ENCODE measurements around the gene MEIOC. TPM values are rescaled to one million over a fixed set of nuclear protein-coding genes. Genes with fewer than 3 reads are reported as not detected.
"Not testable (repeated sequence)": the region's sequence is repeated elsewhere in the genome, so short reads cannot be mapped to it uniquely, and the experiment has no call there.

The MEIOC gene
- total RNA-seq, 1 donor from 2014 or later, result 0.41 TPM

DNA sequence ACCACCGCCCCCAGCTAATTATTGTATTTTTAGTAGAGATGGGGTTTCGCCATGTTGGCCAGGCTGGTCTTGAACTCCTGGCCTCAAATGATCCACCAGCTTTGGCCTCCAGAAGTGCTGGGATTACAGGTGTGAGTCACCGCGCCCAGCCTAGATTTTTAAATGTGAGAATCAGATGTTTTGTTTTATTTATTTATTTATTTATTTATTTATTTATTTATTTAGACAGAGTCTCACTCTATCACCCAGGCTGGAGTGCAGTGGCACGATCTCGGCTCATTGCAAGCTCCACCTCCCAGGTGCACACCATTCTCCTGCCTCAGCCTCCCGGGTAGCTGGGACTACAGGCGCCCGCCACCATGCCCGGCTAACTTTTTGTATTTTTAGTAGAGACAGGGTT is 44.0 kb downstream of the MEIOC start:
- FAIRE-seq; DNase-seq (ENCODE audit: low spot score in 2 of 2): not testable (repeated sequence)

DNA sequence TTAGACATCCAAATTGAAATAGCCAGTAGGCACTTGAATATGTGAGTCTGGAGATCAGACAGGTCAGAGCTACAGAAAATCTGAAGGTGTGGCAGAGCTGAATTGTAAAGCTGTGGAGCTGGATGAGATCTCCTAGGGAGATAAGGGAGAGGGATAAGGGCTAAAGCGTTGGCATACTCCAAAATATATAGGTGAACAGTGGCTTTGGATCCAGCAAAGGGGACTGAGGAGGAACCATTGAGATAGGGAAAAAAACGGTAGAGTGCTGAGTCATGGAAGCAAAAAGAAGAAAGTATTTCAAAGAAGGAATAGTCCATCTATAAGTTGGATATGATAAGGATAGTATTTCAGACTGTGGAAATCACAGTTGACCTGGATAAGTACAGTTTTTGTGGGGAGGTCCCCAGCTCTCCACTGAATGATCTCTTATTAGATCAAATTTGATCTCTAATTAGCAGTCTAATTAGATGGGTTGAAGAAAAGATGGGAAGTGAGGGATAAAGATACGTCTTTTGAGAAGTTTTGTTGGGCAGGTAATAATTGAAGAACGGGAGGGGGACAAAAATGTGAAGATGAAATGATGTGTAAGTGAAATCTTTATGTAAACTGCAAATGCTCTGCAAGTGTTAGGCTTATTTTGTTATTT is 51.6 kb downstream of the MEIOC start:
- no peak for DNase-seq (ENCODE audit: low spot score in 2 of 2)
- FAIRE-seq, result no peak

DNA sequence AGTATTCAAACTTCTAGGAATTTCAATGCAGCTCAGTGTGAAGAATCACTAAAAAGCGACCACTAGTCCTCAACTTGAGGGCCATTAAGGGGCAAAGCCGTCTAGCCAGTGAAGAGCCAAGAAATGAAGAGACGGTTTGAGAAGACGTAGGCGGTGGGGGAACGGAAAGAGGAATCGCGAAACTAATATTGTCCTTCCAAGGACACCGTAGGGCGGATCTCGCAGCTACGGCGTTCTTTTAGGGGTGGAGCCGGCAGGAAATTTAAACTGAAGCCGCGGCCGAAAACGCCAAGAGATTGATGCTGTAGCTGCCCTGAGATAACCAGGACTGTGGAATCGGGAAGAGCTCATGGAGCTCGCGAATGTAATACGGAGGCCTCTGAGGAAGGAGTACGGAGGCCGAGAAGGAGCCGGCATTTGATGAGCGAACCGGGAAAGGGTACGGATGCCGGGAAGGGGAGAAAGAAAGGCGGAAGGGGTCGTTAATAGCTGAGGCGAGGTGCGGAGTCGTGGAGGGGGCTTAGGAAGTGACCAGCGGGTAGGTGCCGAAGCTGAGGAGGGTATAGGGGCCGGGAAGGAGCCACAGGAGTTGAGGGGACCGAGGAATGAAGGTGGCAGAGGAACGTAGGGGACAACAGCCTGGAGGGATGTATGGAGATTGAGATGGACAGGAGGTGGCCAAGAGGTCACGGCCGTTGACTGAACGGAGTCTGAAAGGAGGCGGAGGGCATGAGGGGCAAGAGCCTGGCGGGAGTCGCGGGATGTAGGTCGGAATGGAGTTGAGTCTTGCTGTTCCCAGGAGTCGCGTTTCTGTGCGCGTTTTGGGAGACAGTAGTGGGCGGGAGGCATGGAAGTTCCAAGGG is 52.4 kb downstream of the MEIOC start, which contains the start of gene DBF4B:
Gene DBF4B (plus strand): TSS at position 265 of the 863 bp plus-strand sequence. CDS start 156 bp downstream, at position 421.
- DNase-seq (ENCODE audit: low spot score in 2 of 2), result peak; percentile 68 to 82
- no peak for FAIRE-seq

DNA sequence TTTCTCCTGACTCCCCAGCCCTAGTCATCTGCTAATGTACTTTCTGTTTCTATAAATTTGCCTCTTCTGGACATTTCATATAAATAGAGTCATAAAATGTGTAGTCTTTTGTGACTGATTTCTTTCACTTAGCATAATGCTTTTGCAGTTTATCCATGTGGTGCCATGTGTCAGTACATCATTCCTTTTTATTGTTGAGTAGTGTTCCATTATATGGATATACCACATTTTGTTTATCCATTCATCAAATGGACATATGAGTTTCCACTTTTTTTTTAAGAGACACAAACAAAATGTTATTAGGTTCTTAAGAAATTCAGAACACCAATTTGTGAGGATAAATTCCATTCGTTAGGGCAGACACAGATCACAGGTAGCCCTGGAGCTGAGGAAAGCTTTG is 63.2 kb downstream of the MEIOC start:
- FAIRE-seq (no peak), DNase-seq (ENCODE audit: low spot score in 2 of 2) (no peak)

DNA sequence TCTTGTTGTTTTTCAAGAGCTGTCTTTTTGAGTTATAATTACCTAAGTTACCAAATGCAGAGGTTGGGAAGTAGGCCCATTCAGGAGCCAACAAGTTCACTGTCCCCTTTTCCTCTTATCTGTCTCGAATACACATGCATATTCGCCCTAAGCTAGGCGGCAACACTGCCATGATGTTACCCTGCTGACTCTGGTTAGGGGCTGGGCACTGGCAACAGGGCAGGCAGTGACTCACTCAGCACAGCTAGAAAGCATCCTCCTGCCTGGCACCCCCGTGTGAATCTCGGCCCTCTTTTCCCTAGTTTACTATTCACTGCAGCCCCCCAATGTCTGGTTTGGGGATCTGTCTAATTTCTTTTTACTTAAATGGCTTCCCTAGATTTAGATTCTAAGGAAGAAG is 66.0 kb downstream of the MEIOC start:
- DNase-seq (ENCODE audit: low spot score in 2 of 2) (no peak), FAIRE-seq (no peak)

Small RNA genes lying within 50 kb of the gene (small RNA-seq; reads per million reads assigned to genes)
- gene RN7SL819P, result not detected
- not detected for gene SMCO4P1

Other genes starting within 250 kb of the MEIOC start
- gene GPATCH8, start 153.1 kb upstream of the MEIOC start, total RNA-seq, result 21.6 TPM
- gene FZD2, start 99.0 kb upstream of the MEIOC start, total RNA-seq, result 3.7 TPM
- 43.6 TPM for gene CCDC43, start 33.3 kb downstream of the MEIOC start, total RNA-seq
- 3.3 TPM for gene DBF4B, start 52.2 kb downstream of the MEIOC start, total RNA-seq
- gene ADAM11, start 102.5 kb downstream of the MEIOC start, total RNA-seq, result 14.7 TPM
- gene GJC1, start 173.8 kb downstream of the MEIOC start, total RNA-seq, result 76.2 TPM
- 3.7 TPM for gene HIGD1B, start 191.4 kb downstream of the MEIOC start, total RNA-seq
- gene EFTUD2, start 243.0 kb downstream of the MEIOC start, total RNA-seq, result 111 TPM